CD4-positive, alpha-beta T cell treated with Interleukin-15 for 1 hour (primary cell): ENCODE measurements around the gene TRMT10A.

Experiments used
- DNase-seq: peaks from one replicate; pipeline ENCODE4 v3.0.0-alpha.2; 2020

The TRMT10A gene, protein sequence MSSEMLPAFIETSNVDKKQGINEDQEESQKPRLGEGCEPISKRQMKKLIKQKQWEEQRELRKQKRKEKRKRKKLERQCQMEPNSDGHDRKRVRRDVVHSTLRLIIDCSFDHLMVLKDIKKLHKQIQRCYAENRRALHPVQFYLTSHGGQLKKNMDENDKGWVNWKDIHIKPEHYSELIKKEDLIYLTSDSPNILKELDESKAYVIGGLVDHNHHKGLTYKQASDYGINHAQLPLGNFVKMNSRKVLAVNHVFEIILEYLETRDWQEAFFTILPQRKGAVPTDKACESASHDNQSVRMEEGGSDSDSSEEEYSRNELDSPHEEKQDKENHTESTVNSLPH

DNA sequence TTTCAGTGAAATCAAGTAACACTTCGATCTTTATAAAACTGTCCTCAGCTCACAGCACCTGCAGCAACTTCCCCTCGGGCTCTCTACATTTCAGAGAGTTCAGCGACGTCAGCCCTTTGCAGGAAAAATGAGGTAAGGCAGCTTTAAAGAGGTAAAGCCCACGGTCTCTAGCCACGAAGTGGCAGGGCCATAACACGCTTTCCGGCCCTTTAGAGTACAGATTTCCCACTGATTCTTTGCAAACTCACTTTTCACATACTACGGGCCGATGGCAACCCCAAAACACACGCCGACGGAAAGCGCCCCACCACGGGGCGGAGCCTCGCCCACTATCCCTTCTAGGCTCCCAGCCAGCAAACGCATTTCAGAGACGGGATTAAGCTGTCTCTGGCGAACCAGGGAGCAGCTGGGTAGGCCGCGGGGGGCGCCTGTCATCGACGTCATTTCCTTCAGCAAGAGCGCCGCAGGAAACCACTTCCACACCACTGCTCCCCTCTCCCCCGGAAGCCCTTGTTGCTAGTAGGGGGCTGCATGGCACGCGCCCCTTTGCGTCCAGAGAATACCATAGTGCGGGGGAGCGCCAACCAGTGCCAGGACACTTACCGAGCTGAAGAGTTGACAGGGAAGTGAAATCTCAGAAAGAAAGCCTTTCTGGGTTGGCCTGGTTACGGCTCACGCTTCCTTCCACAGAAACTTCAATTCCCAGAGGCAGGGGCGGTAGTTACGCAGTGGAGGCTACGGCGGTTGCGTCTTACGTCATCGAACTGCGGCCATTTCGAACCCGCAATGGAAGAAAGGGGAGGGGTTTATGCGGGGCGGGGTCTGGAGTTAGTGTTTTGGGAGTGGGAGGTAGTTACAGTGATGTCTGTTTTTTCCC, at the start of gene TRMT10A:
TRMT10A (minus strand) TSS at position 730 of the 877 bp plus-strand sequence. CDS start 4,701 bp downstream, outside the sequence.
- peak; percentile 96 for DNase-seq

DNA sequence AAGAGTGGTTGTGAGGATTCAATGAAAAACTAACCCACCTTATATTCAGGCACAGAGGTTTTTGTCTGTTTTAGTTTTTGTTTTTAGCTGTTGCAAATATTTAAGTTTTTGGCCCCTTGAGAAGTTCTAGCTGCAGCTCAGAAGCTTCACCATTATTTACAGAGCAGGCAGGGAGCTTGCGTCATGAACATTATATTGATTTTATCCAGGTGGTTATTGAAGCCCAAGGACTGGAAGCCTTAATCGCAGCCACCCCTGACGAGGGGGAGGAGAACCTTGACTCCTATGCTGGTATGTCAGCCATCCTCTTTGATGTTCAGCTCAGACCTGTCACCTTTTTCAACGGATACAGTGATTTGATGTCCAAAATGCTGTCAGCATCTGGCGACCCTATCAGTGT, 48.9 kb upstream of the TRMT10A start:
- no peak for DNase-seq

DNA sequence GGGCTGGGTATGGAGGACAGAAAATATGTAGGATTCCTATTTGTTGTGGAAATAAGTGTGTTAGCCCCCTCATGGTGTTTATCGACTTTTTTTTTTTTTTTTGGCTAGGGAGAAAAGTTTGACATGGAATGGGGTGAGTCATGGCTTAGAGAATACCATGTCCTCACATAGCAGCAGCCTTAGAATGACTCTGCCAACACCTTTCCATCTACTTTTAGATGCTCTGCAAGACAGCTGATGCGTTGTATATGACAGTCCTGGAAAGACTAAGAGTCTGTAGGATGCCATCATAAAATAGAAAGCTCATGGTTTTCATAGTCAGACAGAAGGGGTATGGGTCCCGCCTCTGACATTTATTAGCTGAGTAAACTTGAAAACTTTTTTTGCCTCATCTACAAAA, 48.4 kb upstream of the TRMT10A start:
- DNase-seq: no peak

DNA sequence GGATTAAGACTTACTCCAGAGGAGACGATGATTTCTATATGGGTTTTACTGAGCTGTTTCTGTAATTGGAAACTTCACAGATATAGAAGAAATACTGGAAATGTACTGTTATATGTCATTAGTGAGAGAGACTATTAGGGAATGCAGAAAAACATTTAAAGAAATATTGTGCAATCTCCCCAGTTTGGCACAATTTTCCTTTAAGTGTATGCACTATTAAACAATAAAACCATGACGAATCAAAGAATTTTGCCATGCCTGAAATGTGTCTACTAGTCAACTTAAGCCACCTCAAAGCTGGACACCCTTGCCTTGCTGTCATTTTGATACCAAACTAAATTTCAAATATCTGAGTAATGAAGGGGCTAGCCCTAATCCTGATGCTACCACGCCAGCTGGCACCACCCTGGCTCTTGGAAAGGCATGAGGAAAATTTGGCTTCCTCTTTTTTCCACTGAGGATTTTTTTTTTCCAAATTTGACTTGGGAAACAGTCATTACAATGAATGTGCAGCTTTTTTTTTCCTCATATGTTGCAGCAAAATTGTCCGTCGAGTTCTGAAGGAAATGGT, 46.9 kb upstream of the TRMT10A start:
- DNase-seq: no peak

DNA sequence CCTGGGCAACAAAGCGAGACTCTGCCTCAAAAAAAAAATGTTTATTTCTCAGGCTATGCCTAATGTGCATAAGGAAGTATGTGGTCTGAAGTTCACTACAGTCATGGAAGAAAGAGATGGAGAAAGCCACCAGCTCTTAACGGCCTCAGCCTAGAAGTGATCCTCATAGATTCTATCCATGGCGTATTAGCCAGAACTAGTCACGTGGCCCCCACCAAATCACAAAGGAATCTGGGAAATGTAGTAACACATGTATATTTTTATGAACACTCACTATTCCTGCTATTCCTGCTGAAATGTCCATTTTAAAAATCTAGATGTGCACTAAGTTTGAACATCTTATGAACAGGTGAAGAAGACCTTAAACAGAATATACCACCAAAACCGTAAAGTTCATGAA, 44.6 kb upstream of the TRMT10A start:
- no peak for DNase-seq

DNA sequence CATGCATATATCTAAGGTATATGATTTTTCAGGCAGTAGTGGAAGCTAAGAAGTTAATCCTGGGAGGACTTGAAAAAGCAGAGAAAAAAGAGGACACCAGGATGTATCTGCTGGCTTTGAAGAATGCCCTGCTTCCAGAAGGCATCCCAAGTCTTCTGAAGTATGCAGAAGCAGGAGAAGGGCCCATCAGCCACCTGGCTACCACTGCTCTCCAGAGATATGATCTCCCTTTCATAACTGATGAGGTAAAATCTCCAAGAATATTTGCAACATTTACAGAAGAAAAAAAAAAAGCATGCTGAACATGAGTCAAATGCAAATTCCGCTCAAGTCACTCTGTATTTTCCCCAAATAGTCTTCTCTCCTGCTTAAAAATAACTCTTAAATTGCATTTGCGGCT, 42.9 kb upstream of the TRMT10A start:
- no peak for DNase-seq

DNA sequence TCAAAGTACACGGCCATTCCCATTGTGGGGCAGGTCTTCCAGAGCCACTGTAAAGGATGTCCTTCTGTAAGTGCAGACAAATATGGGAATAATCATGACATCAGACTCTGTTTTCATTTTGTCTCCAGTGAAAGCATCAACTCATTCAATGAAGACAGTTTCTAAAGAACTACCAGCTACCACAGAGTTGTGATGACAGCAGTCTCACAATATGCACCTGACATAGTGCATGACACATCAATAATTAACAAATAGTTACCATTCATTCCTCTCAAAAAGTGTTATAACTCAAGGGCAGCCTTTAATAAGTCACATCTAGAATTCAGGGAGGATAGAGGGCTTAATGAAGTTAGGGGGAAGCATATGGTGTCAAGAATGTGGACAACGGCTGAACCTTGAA, 31.0 kb upstream of the TRMT10A start:
- no peak for DNase-seq

DNA sequence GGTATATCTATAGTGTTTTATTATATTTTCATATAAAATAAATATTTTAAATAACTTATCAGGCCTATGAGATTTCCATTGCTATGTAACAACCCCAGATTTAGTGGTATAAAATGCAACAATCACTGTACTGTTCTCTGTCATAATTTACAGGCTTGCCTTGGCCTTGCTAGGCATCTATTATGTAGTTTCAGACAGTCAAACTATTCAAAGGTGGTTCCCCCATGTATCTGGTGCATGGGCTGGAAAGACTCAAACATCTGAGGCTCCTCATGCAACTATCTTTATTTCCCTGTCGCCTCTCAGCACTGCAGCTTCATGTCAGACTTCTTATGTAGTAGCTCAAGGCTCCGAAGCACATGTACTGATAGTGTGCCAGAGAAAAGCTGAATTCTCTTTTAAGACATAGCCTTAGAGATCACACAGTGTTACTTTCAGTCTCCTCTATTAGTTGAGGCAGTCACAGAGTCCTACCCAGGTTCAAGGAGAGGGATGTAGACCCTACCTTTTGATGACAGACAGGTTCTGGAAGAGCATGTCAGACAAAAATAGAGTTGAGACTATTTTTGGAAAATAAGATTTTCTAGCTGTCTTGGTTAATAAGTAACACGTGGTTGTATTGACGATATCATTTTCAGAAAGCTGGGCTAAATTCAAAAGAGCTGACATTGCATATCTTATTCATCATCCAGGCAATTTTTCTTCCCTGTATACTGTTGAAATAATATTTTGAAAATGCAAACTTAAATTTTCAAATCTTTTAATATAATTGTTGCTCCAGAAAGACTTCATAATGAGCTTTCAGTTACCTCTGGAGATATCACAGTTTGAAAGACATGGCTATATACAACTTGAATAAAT, 30.2 kb upstream of the TRMT10A start:
- no peak for DNase-seq

DNA sequence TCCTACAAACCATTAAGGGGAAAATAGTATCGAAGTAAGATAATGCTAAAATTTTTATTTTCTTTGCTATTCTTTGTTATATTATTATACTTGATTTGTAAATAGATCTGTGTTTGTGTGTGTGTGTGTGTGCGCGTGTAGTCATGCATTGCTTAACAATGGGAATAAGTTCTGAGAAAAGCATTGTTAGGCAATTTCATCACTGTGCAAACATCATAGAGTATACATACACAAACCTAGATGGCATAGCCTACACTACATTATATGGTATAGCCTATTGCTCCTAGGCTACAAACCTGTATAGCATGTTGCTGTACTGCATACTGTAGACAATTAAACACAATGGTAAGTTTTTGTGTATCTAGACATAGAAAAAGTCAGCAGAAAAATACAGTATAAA, 27.9 kb upstream of the TRMT10A start:
- no peak for DNase-seq

DNA sequence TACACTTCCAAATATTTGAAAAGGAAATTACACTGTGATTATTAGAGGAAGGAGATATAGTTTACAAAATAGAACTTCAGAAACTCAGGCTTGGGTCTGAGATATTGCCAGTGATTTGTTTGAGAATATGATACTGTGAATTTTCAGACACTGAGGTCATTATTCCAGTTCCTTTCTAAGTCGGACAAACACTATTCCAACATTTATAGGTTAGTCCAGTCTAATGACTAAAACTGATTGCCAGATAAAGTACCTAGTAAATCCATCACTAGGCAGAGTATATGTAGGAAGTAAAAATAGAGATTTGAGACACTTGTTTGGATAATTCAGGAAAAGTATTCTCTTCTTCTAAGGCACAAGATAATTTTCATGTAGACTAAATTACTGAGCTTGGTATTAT, 24.0 kb upstream of the TRMT10A start:
- no peak for DNase-seq

DNA sequence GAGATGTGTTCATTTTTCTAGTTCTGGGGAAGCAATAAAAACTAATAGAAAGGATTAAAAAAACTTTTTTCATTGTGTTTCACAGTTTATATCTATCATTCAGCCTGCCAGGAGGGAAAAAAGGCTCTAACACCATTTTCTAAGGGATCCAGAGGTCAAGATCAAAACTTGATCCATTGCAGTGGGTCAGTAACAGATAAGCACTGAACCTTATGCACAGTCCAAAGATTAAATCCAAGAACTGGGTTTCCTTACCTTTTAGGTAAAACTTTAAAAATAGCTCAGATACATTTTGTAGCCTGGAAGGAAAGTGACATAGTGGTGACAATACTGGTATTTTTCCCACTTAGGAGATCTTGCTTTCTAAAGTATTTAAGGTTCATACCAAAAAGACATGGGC, 23.5 kb upstream of the TRMT10A start:
- no peak for DNase-seq

DNA sequence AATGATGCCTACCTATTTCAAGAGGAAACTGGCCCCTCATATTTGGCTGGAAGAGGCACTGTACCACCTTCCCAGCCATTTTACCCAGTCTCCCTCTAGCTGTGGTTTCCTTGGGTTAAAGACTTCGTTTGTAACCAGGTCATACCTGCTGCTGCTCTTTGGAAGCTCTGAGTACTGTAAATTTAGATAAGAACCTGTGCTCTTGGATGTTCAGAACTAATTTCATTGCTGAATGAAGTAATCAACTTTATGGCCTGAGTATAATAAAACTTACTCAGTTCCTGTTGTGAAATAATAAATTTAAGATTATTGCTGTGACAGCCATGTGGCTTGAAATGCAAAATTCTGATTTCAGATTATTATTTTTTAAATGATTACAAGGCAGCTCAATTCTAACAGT, 23.0 kb upstream of the TRMT10A start:
- DNase-seq: no peak

DNA sequence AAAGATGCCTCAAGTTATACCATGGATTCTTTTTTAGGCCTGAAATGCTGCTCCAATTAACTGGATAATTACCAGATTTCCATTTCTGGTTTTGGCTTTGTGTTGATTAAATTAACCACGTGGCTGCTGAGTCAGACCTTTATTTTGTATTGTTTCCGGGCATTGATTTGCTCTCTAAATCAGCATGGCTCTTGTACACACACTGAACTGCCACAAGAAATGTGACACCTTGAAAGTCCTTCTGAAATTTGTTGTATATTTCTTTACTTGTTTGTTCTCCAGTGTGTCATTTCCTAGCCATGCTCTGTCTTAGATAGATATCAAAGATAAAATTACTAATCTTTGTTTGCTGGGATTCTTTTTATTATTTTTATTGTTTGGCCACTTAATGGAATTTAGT, 22.5 kb upstream of the TRMT10A start:
- no peak for DNase-seq

DNA sequence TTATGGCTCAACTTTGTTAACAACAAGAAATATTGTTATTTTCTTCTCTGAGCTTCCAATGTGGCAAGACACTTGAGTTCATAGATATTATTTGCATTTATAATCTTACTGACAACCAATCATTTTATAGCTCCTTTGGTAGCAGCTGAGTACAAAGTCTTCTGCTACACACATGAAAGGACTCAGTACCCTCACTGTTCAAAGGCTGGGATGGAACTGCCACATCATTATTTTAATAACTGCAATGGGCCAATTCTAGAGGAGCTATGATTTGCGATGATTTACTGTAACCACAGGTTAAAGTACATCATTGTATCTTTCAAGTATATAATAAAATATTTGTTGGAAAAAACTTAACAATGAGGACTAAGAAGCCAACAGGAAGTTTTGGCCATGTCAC, 21.7 kb upstream of the TRMT10A start:
- DNase-seq: no peak

DNA sequence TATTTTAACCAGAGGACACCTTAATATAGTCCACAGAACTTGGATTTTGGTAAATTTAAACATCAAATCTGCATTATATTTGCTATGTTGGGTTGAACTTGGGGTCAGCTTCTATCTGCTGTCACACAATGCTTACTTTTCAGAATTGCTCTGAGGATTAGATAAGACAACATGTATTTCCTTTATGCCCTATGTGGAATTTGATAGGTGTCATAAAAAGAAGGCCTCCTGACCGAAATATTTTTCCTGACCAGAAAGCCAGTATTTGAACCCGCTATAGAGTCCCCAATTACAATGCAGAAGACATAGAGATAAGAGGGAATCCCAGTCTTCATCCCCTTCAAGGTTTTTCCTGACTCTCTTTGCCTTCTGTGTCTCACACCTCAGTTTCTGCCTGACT, 14.9 kb upstream of the TRMT10A start:
- DNase-seq: no peak

DNA sequence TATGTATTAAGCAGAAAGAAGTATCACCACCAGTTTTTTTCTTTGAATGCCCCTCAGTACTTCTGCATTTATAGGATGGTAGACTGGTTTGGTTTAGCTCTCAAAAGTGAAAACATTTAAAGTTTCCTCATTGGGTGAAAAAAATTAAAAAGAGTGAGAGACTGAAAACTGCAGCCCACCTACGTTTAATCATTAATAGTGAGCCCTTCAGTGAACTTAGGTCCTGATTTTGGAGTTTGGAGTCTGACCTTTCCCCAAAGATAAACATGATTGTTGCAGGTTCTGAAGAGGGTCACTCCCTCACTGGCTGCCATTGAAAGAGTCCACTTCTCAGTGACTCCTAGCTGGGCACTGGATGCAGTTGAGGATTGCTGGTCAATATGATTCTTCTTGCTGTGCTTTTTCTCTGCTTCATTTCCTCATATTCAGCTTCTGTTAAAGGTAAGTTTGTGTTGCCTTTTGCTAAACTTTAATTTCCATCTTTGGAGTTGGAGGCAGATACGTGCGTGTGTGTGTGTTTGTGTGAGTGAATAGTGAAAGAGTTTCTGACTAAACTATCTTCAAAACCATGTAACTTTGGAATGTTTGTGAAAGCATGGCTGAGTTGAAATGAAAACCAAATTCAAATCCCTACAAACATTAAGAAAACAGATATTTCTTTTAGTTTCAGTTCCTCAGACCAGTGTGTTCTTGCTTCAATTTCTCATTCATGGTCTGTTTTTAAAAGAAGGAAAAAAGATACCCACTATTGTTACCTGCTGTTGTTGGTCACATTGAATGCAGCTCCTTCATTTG, 10.9 kb upstream of the TRMT10A start, which contains the start of gene MTTP:
MTTP (plus strand) TSS at position 295 of the 795 bp plus-strand sequence; CDS start at position 381, 86 bp downstream.
- no peak for DNase-seq

DNA sequence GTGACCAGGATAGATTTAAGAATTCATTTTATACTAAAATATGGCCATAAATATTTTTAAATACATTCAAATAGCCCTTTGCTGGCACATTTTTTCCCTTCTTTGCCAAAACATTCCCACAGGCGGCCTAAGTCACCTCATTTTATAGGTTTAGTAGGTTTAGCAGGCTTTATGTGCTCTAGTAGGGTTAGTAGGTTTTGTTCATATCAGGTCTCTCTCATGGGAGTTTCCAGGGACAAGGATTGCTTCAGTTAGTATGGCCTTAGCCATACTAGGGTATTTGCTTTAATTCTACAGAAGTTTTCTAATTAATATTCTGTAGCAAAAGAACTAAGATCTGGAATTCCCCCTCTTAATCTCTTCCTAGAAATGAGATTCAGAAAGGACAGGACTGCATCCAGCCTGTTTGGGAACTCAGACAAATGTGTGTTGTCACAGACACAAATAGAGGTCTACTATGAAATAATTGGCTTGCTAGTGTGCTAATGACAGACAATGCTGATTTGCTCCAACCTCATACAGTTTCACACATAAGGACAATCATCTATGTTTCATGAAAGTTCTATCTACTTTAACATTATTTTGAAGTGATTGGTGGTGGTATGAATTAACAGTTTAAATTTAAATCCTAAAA, 10.0 kb upstream of the TRMT10A start:
- no peak for DNase-seq

DNA sequence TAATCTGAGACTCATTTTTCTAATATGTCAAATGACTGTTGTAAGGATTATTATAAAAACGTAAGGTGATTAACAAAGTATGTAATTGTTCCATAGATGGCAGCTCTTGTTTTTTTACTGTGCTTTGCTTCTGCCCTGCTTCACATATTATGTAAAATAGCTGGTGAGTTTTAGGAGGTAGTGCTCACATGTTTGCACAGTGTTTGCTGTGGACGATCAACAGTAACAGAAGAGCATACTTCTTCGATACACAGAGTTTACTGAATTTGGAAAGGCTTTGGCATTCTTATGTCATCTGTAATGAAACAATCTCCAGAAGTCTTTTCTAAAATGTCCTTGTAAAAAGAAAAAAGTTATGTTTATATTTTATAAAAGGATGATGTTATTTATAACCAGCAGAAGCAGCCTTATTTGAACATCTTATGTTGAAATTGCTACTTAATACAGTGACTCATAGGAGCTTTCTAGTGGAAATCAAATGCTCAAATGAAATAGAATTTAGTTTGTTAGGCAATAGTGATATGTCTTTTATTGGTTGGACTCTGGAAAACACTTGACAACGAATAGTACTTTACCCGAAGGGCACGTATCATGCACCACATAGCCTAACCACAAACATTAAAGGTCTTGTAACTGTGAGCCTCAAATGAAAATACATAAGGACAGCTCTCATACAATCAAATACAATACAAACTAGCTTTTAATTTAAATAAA, 8.8 kb upstream of the TRMT10A start:
- no peak for DNase-seq

DNA sequence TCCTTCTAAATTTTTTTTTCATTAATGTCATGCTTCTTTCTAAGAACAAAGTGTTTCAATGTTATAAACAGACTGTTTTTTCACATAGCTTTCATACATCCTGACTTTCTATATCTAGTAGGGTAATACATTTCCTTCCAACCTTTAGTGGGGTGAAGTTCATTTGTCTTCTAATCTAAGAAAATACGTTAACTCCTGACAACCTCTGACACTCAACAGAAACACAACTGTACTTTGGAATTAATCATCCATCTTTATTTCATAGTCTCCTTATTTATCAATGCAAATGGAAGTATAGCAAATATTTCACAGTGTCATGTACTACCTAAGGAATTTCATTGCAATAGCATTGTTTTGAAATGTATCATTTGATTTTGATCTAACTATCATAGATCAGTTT, 8.0 kb upstream of the TRMT10A start:
- no peak for DNase-seq

DNA sequence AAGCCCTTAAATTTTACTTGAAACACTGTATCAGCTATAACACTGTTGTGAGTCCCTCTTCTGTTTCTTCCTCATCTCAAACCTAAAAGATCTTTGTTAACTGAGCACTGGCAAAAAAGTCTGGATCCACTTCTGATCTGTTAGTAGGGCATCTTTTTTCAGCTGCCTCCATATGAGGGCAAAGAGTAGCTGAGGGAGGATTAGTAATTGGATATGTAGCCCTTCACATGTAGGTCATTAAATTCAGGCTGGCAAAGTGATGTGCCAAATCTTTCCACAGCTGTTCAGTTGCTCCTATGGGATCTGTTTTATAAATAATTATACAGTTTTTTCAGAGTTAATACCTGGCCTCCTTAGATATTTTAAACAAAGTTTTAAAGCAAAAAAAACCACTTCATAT, 1.1 kb upstream of the TRMT10A start:
- no peak for DNase-seq

DNA sequence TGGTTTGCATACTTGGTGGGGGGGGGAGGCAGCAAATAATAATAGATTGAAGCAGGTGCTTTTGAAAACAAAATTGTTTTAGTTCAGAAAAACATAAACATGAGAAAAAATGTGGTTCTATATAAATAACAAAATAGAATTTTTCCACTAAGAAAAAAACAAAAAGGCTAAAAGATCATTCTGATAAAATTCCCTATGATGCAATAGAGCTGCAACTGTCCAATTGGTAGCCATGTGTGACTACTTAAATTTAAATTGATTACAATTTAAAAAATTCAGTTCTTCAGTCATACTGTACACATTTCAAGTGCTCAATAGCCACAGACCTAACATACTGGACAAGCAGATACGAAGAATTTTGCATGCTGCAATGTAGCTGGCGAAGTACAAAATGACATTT, 11.0 kb downstream of the TRMT10A start:
- DNase-seq: no peak
